Inflammatory macrophage treated with lipopolysaccharide for 1 hour (primary cell): ENCODE data around the gene ADIRF.
A peak's percentile ranks its signal among the peaks of the same experiment; 100 is the strongest.
"Not testable (repeated sequence)": the region's sequence is repeated elsewhere in the genome, so short reads cannot be mapped to it uniquely, and the experiment has no call there.

ENCODE experiments used
- DNase-seq, 2 donors: peaks; one replicate each; pipeline ENCODE4 v3.0.0-alpha.2; 2020 to 2022

The ADIRF gene

GRCh38 chr10:86946213-86947155 lies 21.8 kb upstream of the ADIRF start:
- DNase-seq, result no peak

- not testable (repeated sequence) for DNase-seq
Observed at GRCh38 chr10:86947806-86948205, 20.5 kb upstream of the ADIRF start.

- DNase-seq, result no peak
Observed at GRCh38 chr10:86950349-86950748, 17.9 kb upstream of the ADIRF start.

- no peak for DNase-seq
Observed at GRCh38 chr10:86951184-86951761, 17.0 kb upstream of the ADIRF start.

- no peak for DNase-seq
Observed at GRCh38 chr10:86952106-86952505, 16.2 kb upstream of the ADIRF start.

- not testable (repeated sequence) for DNase-seq
Observed at GRCh38 chr10:86952697-86953096, 15.6 kb upstream of the ADIRF start.

- DNase-seq, result no peak
Observed at GRCh38 chr10:86953747-86954680, 14.3 kb upstream of the ADIRF start.

- DNase-seq, result no peak
Observed at GRCh38 chr10:86954681-86955500, 13.4 kb upstream of the ADIRF start.

GRCh38 chr10:86955501-86956194 lies 12.6 kb upstream of the ADIRF start:
- no peak for DNase-seq

- DNase-seq, result no peak
Observed at GRCh38 chr10:86956195-86956847, 12.0 kb upstream of the ADIRF start.

- DNase-seq, result no peak
Observed at GRCh38 chr10:86956848-86957448, 11.3 kb upstream of the ADIRF start.

GRCh38 chr10:86957471-86958115 lies 10.7 kb upstream of the ADIRF start, which contains the start of gene MMRN2:
TSS of gene MMRN2 (minus strand) at chr10:86957615. CDS start at chr10:86957541, 74 bp downstream.
- no peak for DNase-seq

- no peak for DNase-seq
Observed at GRCh38 chr10:86958116-86958900, 10.0 kb upstream of the ADIRF start, which contains the start of gene SNCG. TSS of gene SNCG (plus strand) at chr10:86958599. CDS start at chr10:86958698, 99 bp downstream.

GRCh38 chr10:86958901-86959736 lies 9.2 kb upstream of the ADIRF start:
- DNase-seq, result no peak

- no peak for DNase-seq
Observed at GRCh38 chr10:86959737-86960002, 8.6 kb upstream of the ADIRF start.

- DNase-seq, result peak; percentile 33 to 52
Observed at GRCh38 chr10:86960003-86960862, 8.0 kb upstream of the ADIRF start.

- no peak for DNase-seq
Observed at GRCh38 chr10:86960863-86961434, 7.3 kb upstream of the ADIRF start.
